CD4-positive, alpha-beta T cell treated with Interleukin-15 for 4 hours (primary cell): ENCODE results near the gene RNF145.

Experiments used
- DNase-seq: peaks from one replicate; pipeline ENCODE4 v3.0.0-alpha.2; 2020; ENCODE audit warnings: low spot score

Gene RNF145

DNA sequence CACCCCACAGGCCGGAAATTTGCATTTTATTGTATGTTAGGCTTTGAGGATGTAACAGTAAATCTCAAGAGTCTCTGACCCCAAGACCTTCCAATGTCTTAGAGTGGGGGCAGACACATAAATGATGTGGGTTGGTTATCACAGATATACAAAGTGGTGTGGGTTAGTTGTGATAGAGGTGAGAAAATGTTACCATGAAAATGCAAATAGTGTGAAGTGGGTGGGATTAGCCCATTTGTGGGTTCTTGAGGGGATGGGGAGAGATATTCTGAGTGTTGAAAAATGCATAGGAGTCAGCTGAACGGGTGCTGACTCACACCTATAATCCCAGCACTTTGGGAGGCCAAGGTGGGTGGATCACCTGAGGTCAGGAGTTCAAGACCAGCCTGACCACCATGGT is 7.9 kb upstream of the RNF145 start:
- no peak for DNase-seq

DNA sequence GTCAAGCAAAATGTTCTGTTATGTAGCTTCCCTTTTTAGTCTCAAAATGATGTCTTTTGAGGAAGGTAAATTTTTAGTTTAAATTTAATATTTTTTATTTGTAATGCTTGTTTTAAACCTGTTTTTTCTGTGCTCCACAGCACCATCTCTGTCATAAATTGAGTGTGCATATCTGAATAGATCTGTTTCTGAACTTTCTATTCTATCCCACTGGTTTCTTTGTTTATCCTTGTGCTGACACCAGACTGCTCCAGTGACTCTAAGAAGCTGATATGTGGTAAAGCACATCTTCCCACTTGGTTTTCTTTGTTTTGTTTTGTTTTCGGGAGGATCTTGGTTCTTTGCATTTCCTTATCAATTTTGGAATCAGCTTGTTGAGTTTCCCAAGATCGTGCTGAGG is 7.1 kb upstream of the RNF145 start:
- no peak for DNase-seq

DNA sequence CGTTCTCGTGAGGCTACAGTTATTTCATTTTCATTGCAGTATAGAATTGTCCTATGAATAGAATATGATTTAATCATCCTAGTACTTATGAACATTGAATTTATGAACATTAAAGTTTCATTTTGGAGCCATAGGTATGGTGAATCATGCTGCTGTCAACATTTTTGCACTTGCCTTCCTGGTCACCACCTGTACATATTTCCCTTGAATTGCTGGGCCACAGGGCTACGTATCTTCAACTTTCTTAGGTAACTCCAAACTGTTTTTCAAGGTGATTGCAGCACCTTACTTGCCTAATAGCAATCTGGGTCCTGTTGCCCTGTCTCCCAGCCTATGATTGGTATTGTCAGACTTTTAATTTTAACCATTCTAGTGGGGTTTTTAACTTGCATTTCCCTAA is 6.5 kb upstream of the RNF145 start:
- no peak for DNase-seq

DNA sequence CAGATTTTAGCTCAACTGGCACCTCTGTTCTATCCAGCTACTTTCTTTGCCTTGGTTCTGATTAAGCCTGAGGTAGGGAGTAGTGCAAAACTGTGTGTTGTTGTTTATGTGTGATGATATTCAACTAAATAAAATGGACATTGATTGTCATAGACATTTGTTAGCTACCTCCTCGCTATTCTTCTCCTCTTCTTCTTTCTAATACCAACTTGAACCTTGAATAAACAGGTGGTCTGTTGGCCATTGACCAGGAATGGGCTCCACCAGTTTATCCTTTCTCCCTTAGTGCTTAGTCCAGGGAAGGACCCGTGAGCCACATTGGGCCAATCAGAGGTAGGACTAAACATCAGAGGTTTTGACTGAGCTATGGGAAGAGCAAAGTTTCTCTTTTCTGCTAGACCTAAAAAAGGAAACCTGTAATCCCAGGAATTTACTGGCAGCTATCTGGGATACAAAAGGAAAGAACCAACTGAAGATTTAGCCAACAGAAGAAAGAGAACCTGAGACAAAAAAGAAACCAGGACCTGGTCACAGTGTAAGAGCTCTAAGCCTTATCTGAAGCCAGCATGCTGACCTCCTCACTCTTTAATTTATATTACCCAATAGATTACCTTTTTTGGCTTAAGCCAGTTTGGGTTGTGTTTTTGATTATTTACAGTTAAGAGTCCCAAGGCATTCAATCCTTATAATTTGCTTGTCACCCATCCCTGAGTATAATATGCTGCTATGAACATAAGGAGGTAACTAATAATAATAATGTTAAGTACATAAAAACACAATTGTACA is 5.3 kb upstream of the RNF145 start:
- no peak for DNase-seq

DNA sequence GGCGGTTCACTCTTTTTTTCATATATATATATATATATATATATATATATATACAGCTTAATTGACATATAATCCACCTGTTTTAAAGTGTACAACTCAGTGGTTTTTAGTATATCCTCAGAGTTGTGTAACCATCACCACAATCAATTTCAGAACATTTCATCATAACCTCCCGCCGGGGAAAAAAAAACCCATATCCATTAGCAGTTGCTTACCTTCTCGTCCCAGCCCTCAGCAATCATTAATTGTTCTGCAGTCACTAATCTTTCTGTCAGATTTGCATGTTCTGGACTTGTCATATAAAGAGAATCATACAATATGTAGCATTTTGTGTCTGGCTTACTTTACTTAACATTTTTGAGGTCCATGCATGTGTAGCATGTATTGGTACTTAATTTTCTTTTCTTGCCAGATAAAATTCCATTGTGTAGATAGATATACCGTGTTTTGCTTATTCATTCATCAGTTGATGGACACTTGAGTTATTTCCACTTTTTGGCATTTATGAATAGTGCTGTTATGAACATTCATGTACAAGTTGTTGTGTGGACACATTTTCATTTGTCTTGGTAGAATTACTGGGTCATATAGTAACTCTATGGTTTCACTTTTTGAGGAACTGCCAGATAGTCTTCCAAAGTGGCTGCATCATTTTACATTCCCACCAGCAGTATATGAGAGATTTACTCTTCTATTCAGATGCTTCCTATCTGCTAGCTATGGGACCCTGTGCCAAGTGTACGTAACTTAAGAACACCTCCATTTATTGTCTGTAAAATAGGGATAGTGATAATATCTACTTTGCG is 3.5 kb upstream of the RNF145 start:
- DNase-seq = no peak

DNA sequence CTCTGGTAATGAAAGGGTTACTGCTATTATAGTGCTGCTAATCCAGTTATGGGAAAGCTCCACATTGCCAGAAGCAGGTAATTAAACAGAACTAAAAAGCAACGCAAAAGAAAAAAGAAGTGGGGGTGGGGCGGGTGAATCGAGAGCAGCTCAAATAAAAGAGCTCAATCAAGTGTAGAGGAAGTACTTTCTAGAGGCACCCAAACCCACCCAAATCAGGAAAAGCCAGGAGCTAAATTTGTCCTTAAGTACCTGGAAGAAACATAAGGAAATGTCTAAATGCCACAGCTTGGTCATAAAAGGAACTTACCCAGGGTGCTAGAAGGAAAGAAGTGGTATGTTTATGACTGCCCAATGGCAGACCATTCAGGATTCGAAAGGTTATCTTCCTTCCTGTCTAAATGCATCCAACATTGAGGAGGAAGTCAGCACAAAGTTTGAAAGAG is 2.4 kb upstream of the RNF145 start:
- no peak for DNase-seq

DNA sequence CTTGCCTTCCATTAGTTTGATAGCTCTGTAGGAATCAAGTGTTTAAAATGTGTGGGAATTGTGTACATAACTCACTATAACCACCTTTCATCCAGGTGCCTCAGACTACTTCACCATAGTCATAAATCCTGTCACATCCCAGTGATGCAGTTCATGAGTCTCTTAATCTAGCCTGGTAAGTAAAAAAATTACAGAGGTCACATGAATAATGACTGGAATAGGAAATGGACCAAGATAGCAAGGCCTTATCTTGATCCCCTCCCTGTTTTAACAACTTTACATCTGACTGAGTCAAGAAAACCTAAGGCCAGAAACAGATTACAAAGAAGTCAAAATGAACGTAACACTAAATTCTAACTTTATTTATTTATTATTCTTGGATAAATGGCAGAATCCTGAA is 1.5 kb upstream of the RNF145 start:
- DNase-seq = no peak

DNA sequence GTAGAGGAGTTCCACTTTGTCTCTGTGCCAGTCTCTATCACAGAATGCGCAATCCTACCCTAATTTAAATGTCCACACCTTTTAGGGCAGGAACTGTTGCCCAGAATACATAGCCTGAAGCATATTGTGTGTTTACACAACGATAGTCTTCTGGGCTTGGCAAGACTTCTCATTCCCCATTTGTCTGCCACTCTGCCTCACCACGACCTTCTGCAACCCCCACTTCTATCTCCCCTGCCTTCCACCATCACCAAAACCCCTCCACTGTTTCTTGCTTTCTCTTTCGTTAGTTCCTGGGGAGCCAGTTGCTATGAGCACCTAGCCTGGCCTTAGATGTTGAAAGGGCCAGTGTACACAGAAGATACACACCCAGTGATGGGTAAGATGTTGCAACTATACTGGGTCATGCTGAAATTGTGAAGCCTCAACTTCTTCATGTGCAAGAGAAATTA is 883 bp upstream of the RNF145 start:
- no peak for DNase-seq

DNA sequence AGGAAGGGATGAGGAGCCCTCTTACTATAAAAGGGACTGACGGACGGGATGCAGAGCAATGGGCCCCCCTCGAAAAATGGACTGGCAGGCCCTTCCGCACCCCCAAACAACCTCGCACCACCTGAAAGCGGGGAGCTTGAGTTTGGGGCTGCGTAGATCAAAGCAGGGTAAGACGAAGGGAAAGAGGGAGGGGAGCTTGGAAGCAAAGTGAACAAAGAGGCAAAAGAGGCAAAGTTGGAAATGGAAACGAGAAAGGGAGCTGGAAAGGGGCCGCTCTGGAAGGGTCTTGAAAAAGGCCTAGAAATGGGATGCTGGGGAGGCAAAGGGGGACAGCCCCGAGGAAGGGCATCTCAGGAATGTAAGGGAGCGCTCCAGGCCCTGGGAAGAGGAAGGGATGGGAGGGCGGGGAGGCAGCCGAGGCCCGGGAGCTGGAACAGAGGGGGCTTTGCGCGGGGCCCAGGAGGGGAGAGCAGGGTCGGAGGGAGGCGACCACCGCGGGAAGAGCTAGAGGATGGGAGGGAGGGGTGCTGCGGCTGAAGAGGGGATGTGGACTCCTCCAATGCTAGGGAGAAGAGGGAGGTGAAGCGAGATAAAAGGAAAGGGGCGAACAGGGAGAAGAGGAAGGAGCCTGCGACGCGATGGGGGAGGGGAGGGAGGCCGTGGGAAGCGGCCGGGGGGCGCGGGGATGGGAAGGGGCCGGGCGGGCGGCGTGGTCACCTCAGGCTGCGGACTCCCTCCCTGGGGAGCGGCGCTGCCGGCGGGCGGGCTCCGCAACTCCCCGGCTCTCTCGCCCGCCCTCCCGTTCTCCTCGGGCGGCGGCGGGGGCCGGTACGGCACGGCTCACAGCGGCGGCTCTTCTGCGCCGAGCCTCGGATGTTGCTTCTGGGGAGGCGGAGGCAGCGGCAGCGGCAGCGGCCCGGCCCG is 577 bp downstream of the RNF145 start:
- no peak for DNase-seq

DNA sequence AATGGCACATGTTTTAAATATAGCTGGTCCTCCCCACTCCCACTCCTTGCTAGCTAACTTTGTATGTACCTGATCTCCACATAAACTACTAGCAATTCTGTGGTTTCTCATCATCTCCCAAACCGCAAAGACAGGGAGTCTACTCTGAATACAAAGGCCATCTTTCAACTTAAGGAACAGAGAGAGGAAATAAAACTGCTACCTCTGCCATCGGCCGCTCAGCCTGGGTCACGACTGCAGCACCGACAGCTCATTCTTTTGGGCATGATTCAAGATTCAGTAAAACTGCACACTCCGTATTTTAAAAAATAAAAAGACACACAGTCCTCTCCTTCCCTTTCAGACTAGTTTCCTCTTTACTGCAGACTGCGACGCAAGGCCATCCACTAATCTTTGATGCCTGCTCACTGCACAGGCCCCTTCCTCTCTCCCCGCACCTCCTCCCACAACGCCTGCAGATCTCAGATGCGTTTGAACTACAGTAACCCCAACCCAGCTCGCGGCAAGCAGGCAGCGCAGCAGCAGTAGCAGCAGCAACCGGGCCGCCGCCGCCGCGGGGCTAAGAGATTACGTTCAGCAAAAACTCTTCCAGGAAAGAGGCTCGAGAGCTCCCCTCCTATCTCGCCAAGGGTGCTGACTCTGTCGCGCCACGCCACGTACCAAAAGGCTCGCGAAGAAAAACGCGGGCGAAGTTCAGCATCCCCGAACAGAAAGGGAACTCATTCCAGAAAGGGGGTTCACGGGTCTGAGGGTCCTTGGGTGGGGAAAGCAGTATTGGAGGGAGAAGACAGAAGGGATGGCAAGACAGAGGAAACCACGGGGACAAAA is 1.5 kb downstream of the RNF145 start:
- peak; percentile 80 for DNase-seq

DNA sequence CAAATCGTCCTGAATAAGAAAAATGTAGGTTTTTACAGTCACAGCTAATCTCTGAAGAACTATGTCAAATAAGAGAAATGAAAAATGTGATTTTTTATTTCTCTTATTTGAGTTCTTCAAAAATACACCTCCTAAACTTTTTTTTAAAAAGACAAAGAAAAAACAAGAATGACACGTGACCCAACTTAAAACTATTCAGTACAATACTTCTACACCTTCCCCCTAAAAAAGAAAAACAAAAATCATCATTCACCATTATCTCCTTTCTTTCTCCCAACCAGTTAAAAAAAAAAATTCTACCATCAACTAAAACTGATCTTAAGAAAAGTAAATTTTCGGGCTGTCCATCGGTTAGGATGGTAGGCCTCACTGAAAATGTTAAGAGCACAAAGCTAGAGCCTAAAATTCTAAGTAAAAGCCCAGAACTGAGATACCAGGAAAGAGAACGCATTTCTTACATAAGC is 2.1 kb downstream of the RNF145 start:
- peak; percentile 71 for DNase-seq

DNA sequence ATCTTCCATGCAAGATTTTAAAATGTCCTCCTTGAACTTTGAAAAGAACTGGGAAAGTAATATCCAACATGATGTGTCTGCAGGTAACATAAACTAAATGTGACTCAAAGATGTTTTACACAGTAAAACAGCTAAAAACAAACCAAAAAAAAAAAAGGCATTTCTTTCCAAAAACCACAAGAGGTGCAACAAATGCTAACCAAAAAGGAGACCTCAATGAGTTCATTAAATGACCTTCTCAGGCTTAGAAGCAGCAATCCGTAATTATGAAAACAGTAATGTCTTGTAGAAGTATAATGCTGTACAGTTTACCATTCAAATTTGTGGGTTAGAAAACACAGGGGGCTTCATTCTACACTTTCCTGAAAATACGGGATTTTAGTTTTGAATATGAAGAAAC is 2.5 kb downstream of the RNF145 start:
- no peak for DNase-seq

DNA sequence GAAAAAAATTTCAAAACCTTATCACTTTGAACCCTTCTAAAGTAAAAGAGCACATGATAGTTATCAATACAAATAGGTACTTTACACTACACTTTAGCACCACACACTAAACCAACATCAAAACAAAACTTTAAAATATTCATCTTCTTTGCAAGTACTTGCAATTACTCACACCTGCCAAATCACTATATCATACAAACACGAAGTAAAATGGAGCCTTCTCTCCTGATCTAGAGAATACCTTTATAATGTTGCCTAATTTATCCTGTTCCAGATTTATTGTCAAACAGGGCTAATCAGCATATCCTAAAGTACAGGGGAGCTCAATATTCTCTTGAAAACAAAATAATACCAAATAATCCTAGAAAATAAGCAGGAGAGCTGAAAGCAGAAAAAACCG is 3.0 kb downstream of the RNF145 start:
- peak; percentile 15 for DNase-seq

DNA sequence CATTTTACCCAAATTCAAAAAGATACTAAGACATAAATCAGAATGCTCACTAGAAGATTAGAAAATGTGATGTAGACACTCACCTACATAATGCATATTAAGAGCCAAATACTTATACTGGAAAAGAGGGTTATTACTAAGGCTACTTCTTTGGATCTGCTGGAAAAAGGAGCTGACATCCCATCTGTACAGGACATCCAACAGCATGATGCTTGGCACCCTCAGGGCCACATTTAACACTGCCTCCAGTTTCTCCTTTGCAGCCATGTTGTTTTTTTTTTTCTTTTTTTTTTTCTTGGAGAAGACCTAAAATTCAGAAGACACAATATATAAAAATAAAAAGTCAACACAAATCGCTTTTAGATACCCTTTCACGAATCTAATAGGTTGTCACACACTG is 6.0 kb downstream of the RNF145 start:
- DNase-seq = no peak

DNA sequence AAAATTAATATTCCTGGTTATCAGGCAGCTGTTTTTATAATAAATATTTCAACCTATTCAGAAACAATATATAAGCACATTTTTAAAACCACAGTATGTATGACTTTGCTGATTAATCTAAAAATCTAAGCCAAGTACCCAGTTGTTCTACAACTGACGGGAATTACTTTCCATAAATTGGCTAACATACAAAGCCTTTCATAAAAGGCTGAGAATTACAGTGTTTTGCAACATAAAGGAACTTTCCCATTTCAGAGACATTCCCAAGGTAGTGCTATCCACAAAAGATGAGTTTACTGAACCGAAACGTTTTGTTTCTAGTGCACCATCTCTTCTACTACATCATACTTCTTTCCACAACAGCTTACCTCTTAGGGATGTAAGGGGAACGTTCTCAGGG is 7.2 kb downstream of the RNF145 start:
- no peak for DNase-seq

DNA sequence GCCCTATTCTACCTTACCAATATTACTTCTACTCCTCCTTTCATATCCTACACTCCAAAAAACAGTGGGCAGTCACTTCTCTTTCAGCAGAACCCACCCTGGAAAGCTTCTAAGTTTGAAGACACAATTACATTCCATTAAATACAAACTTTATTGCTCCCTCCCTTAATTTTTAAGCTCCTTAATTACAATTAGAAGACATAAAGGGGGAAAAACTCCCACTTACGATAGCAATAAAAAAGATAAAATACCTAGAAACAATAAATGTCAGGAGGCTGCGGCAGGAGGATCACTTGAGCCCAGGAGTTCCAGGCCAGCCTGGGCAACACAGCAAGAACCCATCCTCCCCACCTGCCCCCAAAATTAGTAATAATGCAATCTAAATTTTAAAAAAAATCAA is 9.6 kb downstream of the RNF145 start:
- DNase-seq = no peak

DNA sequence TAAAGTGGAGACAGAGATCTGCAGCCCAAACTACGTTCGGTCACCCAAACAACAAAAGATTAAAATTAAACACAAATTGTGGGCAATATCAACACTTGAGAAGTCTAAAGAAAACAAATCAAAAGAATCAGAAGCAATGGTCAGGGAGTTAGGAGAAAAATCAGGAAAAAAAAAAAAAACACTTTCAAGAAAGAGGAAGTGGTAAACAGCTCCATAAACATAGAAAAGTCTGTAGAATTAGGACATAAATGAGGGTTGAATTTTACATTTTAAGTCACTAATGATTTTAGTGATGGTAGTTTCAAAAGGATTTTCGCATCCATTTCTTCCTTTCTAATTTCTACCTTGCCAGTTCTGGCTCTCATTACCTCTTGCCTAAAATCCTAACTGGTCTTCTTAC is 10.1 kb downstream of the RNF145 start:
- DNase-seq = no peak

DNA sequence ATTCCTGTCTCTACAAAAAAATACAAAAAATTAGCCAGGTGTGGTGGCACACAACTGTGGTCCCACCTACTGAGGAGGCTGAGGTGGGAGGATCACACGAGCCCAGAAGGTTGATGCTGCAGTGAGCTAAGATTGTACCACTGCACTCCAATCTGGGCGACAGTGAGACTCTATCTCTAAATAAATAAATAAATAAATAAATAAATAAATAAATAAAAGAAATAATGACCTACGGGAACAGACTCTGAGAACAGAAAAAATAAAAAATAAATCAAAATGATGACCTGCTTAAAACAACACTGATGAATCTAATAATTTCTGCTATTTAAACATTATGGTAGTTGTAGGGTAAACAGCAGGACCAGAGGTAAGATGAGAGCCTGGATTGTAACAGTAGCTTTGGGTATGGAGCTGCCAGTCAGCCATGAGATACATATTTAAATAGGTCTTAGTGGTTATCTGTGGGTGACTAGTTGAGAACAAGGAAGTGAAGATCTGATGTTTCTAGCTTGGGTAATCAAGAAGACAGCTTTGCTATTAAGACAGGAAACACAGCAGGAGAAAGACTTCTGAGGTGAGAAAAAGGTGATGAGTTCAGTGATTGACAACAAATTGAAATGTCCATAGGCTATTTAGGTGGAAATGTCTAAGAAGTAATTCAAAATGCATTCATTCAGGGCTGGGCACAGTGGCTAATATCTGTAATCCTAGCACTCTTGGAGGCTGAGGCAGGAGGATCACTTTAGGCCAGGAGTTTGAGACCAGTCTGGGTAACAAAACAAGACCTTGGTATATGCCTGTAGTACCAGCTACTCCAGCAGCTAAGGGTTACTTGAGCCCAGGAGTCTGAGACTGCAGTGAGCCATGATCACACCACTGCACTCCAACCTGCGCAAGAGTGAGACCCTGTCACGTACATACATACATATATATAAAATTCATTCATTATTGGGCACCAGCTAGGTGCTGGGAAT is 11.0 kb downstream of the RNF145 start:
- DNase-seq = peak; percentile 40

DNA sequence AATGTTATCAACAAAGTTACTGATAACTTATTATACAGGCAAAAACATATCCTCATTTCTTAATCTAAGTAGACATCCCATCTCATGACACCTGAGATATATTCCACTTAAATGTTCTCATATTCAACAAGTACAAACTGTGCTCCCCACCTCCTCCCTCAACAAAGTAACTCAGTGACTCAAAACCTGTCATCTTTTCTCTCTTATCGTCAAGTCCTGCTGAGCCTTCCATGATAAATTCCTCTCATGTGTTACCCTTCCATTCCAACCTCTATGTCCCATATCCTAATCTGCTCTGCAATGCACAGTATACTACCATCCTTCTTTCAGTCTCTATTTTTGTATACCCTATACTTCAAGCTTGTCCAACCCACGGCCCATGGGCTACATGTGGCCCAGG is 13.6 kb downstream of the RNF145 start:
- DNase-seq = no peak

DNA sequence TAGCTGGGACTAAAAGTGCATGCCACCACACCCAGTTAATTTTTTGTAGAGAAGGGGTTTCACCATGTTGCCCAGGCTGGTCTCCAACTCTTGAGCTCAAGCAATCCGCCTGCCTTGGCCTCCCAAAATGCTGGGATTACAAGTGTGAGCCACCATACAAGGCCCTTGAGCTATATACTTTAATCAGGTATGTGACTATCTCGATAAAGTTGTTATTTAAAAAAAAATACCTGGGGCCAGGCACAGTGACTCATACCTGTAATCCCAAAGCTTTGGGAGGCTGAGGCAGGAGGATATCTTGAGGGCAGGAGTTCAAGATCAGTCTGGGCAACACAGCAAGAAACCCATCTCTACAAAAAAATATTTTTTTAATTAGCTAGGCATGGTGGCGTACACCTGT is 19.2 kb downstream of the RNF145 start:
- no peak for DNase-seq
